WI38 (cell line): ENCODE data around the gene HPSE2.
"Not testable (repeated sequence)": the region's sequence is repeated elsewhere in the genome, so short reads cannot be mapped to it uniquely, and the experiment has no call there.

Experiments used
- H3K4me3 ChIP-seq: 2 replicates; pipeline ENCODE4 v1.5.1; 2011; ENCODE audit warnings: low read depth, mild to moderate bottlenecking, control low read depth, low read length
- TF ChIP-seq, protein P1 (sequence below): IDR thresholded peaks from 2 replicates; pipeline ENCODE4 v1.5.1; 2012; ENCODE audit warnings: low read depth, mild to moderate bottlenecking, control low read depth, low read length

HPSE2 gene

DNA sequence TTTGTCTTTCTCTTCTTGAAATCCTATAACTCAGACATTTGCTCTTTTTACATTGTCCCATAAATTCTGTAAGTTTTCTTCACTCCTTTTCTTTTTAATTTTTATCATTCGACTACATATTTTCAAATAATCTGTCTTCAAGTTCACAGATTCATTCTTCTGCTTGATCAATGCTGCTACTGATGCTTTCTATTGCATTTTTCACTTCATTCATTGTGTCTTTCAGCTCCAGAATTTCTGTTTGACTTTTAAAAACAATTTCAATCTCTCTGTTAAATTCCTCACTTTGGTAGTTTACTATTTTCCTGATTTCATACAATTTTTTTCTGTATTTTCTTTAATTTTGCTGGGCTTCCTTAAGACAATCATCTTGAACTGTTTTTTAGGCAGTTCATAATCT is 230.4 kb downstream of the HPSE2 start:
- TF ChIP-seq, protein P1, sequence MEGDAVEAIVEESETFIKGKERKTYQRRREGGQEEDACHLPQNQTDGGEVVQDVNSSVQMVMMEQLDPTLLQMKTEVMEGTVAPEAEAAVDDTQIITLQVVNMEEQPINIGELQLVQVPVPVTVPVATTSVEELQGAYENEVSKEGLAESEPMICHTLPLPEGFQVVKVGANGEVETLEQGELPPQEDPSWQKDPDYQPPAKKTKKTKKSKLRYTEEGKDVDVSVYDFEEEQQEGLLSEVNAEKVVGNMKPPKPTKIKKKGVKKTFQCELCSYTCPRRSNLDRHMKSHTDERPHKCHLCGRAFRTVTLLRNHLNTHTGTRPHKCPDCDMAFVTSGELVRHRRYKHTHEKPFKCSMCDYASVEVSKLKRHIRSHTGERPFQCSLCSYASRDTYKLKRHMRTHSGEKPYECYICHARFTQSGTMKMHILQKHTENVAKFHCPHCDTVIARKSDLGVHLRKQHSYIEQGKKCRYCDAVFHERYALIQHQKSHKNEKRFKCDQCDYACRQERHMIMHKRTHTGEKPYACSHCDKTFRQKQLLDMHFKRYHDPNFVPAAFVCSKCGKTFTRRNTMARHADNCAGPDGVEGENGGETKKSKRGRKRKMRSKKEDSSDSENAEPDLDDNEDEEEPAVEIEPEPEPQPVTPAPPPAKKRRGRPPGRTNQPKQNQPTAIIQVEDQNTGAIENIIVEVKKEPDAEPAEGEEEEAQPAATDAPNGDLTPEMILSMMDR: no peak
- H3K4me3 ChIP-seq: no peak overlapping the region

- TF ChIP-seq, protein P1: no peak
These were observed 230.9 kb downstream of the HPSE2 start for GRCh38 chr10:99004738-99005137.

DNA sequence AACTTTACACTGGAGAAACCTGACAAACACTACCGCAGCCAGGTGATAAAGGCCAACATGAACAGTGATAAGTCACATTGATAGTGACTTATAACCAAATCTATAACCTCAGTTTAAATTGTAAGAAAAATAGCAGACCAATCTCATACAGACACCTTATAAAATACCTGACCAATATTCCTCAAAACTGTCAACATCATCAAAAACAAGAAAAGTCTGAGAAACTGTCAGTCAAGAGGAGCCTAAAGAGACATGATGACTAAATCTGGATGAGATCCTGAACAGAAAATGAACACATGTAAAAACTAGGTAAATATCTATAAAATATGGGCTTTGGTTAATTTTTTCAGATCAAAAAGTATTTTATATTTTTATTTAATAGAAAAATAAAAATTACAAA is 233.3 kb downstream of the HPSE2 start:
- TF ChIP-seq, protein P1: no peak

More at GRCh38 chr10:99004738-99005137, 230.9 kb downstream of the HPSE2 start:
- no peak overlapping the region for H3K4me3 ChIP-seq

DNA sequence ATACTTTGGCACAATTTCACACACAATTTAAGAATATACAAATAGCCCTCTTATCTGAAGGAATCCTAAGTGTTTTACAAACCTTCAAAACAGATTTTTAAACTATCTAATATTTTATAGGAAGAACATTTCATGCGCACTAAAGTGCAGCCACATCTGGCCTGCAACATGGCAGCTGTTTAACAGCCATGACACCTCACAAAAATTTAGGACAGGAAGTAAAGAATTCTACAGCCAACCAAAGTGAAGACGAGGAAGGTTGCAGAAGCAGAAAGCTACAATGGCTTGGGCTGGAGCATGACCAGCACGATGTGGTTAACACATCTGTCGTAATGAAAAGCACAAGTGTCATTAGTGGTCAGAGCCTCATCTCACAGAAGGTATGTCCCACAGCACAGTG is 238.1 kb downstream of the HPSE2 start:
- no peak overlapping the region for H3K4me3 ChIP-seq
- TF ChIP-seq, protein P1: no peak

More for the DNA sequence above, 233.3 kb downstream of the HPSE2 start:
- no peak overlapping the region for H3K4me3 ChIP-seq

GRCh38 chr10:98994030-98994429 is 241.6 kb downstream of the HPSE2 start:
- H3K4me3 ChIP-seq: no peak overlapping the region
- TF ChIP-seq, protein P1: no peak

- not testable (repeated sequence) for H3K4me3 ChIP-seq
These were observed 251.9 kb downstream of the HPSE2 start for GRCh38 chr10:98983751-98984150.

GRCh38 chr10:98980353-98980752 is 255.3 kb downstream of the HPSE2 start:
- H3K4me3 ChIP-seq: no peak overlapping the region
- TF ChIP-seq, protein P1: no peak

- no peak overlapping the region for H3K4me3 ChIP-seq
- TF ChIP-seq, protein P1: no peak
These were observed 264.2 kb downstream of the HPSE2 start for GRCh38 chr10:98971464-98971863.
